Activated CD4-positive, alpha-beta T cell treated with anti-CD3 and anti-CD28 coated beads, Interleukin-2, amount 10 ng/mL, durations not matched to agents 24 days and 14 days (primary cell): Measurements from ENCODE around the gene ACP5. TPM values are rescaled to one million over a fixed set of nuclear protein-coding genes. Genes with fewer than 3 reads are reported as not detected.

Experiments
- total RNA-seq: library from RNA; stranded (reverse); gene quantifications from 2 replicates; pipeline ENCODE4 v1.2.3, GENCODE V29; 2022

Gene ACP5
- total RNA-seq, 1 donor from 2014 or later = 9.5 TPM

Other genes starting within 250 kb of the ACP5 start
- 5.7 and 6.8 TPM in 2 replicates for gene RAB3D, start 238.0 kb downstream of the ACP5 start, total RNA-seq
- 29.9 and 34.2 TPM in 2 replicates for gene TMEM205, start 231.4 kb downstream of the ACP5 start, total RNA-seq
- gene CCDC159, start 231.1 kb downstream of the ACP5 start, total RNA-seq = 11.7 and 14.8 TPM in 2 replicates
- 2.3 TPM in 2 replicates for gene PLPPR2, start 222.2 kb downstream of the ACP5 start, total RNA-seq
- 2.3 and 2.6 TPM in 2 replicates for gene SWSAP1, start 203.0 kb downstream of the ACP5 start, total RNA-seq
- 7.2 and 7.7 TPM in 2 replicates for gene EPOR, start 193.3 kb downstream of the ACP5 start, total RNA-seq
- gene RGL3, start 158.3 kb downstream of the ACP5 start, total RNA-seq = not detected in 2 replicates
- 0.12 and 0.24 TPM in 2 replicates for gene ODAD3, start 142.5 kb downstream of the ACP5 start, total RNA-seq
- gene PRKCSH, start 142.0 kb downstream of the ACP5 start, total RNA-seq = 288 TPM in 2 replicates
- 0.71 TPM in 1 of 2 replicates, not detected in the other for gene ELAVL3, start 96.6 kb downstream of the ACP5 start, total RNA-seq
- gene ZNF653, start 71.8 kb downstream of the ACP5 start, total RNA-seq = 20.6 and 21.6 TPM in 2 replicates
- 39.7 and 41.6 TPM in 2 replicates for gene ECSIT, start 48.5 kb downstream of the ACP5 start, total RNA-seq
- gene CNN1, start 38.8 kb downstream of the ACP5 start, total RNA-seq = not detected in 2 replicates
- 71.9 and 74.2 TPM in 2 replicates for gene ELOF1, start 18.4 kb downstream of the ACP5 start, total RNA-seq
- 5.2 and 7.1 TPM in 2 replicates for gene ZNF627, start 19.8 kb upstream of the ACP5 start, total RNA-seq
- gene ZNF823, start 161.3 kb upstream of the ACP5 start, total RNA-seq = 2.4 and 3.0 TPM in 2 replicates
- 3.1 and 4.0 TPM in 2 replicates for gene ZNF441, start 189.4 kb upstream of the ACP5 start, total RNA-seq
- 0.12 and 0.68 TPM in 2 replicates for gene ZNF491, start 220.9 kb upstream of the ACP5 start, total RNA-seq
- 7.4 and 10.5 TPM in 2 replicates for gene ZNF440, start 236.6 kb upstream of the ACP5 start, total RNA-seq